SKM-1 (cell line): ENCODE results near the gene LIPT1.
"Not testable (repeated sequence)": the region's sequence is repeated elsewhere in the genome, so short reads cannot be mapped to it uniquely, and the experiment has no call there.

Experiments used
- DNase-seq: peaks from one replicate; lab custom pipeline; 2025; ENCODE audit not compliant: unreplicated experiment; lab: John Stamatoyannopoulos, UW

Gene LIPT1

GRCh38 chr2:99154643-99155536 is at the start of gene LIPT1, which contains the start of gene TSGA10:
LIPT1 (plus strand) TSS chr2:99154967; CDS start chr2:99161958, 6,991 bp downstream.
TSGA10 (minus strand) TSS chr2:99154942; CDS start chr2:99109439, 45,503 bp downstream.
- peak; percentile 61 for DNase-seq

GRCh38 chr2:99106913-99107312 is 47.9 kb upstream of the LIPT1 start:
- DNase-seq: no peak

GRCh38 chr2:99111236-99111635 is 43.5 kb upstream of the LIPT1 start:
- no peak for DNase-seq

- no peak for DNase-seq
Observed at GRCh38 chr2:99111945-99112344, 42.8 kb upstream of the LIPT1 start.

GRCh38 chr2:99112617-99113016 is 42.1 kb upstream of the LIPT1 start:
- DNase-seq: no peak

GRCh38 chr2:99127981-99128380 is 26.8 kb upstream of the LIPT1 start:
- DNase-seq: no peak

GRCh38 chr2:99135044-99135556 is 19.7 kb upstream of the LIPT1 start:
- DNase-seq: not testable (repeated sequence)

GRCh38 chr2:99139003-99139402 is 15.8 kb upstream of the LIPT1 start:
- DNase-seq: no peak

GRCh38 chr2:99140056-99140859 is 14.5 kb upstream of the LIPT1 start:
- no peak for DNase-seq

- no peak for DNase-seq
Observed at GRCh38 chr2:99140860-99141109, 14.0 kb upstream of the LIPT1 start.

GRCh38 chr2:99141110-99142108 is 13.4 kb upstream of the LIPT1 start, which contains the start of gene C2orf15:
C2orf15 (plus strand) TSS chr2:99141707; CDS start chr2:99150559, 8,852 bp downstream.
- peak; percentile 87 for DNase-seq

- DNase-seq: no peak
Observed at GRCh38 chr2:99150706-99151105, 4.1 kb upstream of the LIPT1 start.

- no peak for DNase-seq
Observed at GRCh38 chr2:99152199-99152895, 2.4 kb upstream of the LIPT1 start.

- no peak for DNase-seq
Observed at GRCh38 chr2:99153921-99154604, 704 bp upstream of the LIPT1 start.

GRCh38 chr2:99156891-99157290 is 2.1 kb downstream of the LIPT1 start:
- no peak for DNase-seq

- no peak for DNase-seq
Observed at GRCh38 chr2:99158599-99158998, 3.8 kb downstream of the LIPT1 start.

GRCh38 chr2:99159594-99159993 is 4.8 kb downstream of the LIPT1 start:
- no peak for DNase-seq

- no peak for DNase-seq
Observed at GRCh38 chr2:99166218-99166617, 11.5 kb downstream of the LIPT1 start.

- DNase-seq: no peak
Observed at GRCh38 chr2:99169534-99169933, 14.8 kb downstream of the LIPT1 start.
